TTC549 (cell line): ENCODE results near the gene AP1M1.
"Not testable (repeated sequence)": the region's sequence is repeated elsewhere in the genome, so short reads cannot be mapped to it uniquely, and the experiment has no call there.

Source experiments
- FAIRE-seq: peaks from 2 replicates; lab custom pipeline; 2012; peaks lifted over from hg19 to GRCh38; lab: Jason Lieb, UNC

Gene AP1M1

GRCh38 chr19:16265205-16265604 lies 67.5 kb downstream of the AP1M1 start:
- no peak for FAIRE-seq

DNA sequence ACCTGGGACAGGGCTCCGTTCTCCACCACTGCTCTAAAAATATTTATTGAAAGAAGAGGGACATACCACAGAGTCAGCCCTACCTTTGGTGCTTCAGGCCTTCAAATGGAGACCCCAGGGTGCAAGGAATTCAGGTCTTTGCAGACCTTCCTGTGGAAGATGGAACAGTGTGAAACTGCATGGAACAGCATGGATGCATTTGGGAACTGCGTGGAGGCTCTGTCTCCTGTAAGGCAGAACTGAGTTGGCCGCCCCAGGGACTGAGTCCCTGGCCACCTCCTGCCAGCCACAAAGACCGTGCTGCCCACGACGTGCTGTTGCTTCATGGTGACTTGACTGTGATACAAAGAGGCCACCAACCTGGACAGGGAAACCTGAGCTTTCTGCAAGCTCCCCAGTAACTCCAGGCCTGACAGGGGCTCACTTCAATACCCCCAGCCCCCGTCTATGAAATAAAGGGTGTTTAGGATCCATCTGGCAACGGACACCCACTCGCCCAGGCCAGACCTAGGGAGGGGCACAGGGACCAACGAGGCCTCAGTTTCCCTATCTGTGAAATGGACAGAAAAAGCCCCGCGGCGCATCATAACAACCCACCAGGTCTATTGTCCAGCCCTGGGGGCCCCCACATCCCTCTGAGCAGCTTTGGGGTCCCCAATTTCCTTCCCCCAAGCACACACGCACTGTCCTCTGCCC lies 68.3 kb downstream of the AP1M1 start:
- no peak for FAIRE-seq

DNA sequence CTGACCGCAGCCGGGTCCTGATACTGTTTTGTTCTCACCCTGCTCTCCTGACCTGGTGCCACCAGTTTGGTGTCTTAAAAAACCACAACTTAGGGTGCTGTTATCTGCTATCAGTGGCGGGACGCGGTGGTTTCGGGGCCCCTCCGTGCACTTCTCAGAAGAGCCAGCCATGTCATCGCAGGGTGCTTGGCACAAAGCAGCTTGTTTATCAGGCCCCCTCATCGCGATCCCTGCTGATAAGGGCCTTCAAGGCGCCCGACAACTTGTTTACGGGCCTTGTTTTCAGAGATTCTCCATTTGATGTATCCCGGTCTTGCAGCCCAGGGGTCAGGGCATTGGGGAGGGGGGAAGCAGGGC lies 68.9 kb downstream of the AP1M1 start:
- no peak for FAIRE-seq

- no peak for FAIRE-seq
Measured at GRCh38 chr19:16268676-16269319, 71.1 kb downstream of the AP1M1 start.

DNA sequence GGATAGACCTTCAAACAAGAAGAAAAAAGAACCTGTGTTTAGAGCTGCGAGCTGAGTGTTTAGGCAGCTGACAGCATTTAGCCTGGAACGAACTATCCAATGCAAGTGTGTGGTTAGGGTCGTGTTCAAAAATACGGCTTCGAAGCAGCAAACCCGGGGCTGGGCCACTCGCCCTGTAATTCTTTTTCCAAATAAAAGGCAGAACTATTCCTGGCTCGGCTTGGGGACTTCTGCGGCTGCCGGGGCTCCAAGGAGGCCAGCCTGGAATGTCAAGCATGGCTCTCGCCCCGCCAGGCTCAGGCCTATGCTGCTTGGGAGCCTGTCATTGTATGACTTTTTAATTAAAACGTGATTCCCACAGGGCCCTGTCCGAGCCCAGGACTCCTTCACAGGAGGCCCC lies 75.2 kb downstream of the AP1M1 start:
- no peak for FAIRE-seq

DNA sequence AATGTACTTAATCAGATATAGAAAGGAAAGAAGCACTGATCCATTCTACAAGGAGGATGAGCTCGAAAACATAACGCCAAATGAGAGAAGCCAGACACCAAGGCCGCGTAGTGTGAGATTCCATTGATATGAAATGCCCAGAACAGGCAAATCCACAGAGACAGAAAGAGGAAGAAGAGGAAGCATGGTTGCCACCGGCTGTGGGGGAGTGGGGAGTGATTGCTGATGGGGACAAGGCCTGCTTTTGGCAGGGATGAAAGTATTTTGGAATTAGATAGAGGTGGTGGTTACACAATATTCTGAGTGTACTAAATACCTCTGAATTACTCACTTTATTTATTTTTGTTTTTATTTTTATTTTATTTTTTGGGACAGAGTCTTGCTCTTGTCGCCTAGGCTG lies 76.7 kb downstream of the AP1M1 start:
- FAIRE-seq, result no peak

GRCh38 chr19:16280306-16280705 lies 82.6 kb downstream of the AP1M1 start:
- no peak for FAIRE-seq

- FAIRE-seq, result no peak
Measured at GRCh38 chr19:16281743-16282142, 84.0 kb downstream of the AP1M1 start.

DNA sequence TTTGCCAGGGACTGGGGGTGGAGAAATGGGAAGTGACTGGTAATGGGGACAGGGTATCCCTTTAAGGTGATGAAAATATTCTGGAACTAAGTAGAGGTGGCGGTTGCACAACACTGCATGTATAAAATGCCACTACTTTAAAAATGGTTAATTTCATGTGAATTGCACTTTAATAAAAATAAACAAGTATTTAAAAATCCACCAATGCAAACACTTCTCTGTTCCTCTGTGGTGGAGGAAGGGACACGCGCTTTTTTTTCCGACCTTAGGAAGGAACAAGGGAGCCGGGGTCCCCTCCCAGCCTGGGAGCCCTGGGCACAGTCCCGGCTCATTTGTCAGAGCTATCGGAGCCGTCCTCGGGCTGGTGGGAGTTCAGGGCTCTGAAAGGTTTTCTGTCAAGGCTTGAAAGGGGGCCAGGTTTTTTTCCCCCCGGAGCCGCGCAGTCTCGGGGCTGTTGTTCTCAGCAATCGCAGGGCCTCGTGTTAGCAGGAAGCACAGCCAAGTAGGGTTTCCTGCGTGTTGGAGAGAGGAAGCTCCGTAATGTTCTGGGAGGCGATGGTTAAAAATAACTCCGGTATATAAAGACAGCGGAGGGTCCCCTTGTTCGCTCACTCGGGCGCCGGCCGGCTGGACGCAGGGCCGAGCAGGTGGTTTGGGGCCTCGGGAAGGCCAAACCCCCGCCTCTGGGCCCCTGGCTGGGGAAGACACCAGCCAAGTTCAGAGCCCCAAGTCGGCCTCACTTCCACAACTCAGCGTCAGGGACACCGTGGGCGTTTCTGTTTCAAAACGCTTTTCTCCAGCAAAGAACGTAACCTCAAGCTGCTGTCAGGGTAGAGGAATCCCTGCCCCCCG lies 85.7 kb downstream of the AP1M1 start:
- FAIRE-seq, result no peak

- FAIRE-seq, result no peak
Measured at GRCh38 chr19:16284505-16284904, 86.8 kb downstream of the AP1M1 start.

GRCh38 chr19:16285079-16285478 lies 87.4 kb downstream of the AP1M1 start:
- FAIRE-seq, result not testable (repeated sequence)

DNA sequence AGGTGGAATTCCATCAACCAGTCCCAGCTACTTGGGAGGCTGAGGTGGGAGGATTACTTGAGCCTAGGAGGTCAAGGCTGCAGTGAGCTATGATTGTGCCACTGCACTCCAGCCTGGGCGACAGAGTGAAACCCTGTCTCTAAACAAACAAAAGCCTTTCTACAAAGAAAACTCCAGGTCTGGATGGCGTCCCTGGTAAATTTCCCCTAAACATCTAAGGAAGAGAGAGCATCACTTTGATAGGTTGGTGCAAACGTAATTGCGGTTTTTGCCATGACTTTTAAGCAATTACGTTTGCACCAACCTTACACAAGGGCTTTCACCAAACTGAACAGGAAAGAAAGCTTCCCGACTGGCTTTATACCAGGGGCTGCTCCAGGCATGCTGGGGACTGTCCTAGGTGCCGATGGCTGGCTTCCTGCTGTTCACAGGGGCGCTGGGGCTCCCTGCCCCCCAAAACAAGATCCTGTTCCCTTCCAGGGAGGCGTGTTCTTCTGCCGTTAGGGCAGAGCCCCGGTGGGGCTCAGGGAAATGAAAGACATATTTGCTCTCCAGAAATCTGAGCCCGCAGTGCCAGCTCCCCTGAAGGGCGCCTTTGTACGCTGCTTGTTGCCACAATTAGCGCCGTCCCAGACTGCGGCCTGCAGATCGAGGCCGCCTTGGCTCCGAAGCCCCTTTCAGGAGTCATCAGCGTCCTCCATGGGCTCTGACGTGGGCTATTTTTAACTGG lies 88.2 kb downstream of the AP1M1 start:
- FAIRE-seq, result no peak

- FAIRE-seq, result no peak
Measured at GRCh38 chr19:16288544-16288943, 90.8 kb downstream of the AP1M1 start.

DNA sequence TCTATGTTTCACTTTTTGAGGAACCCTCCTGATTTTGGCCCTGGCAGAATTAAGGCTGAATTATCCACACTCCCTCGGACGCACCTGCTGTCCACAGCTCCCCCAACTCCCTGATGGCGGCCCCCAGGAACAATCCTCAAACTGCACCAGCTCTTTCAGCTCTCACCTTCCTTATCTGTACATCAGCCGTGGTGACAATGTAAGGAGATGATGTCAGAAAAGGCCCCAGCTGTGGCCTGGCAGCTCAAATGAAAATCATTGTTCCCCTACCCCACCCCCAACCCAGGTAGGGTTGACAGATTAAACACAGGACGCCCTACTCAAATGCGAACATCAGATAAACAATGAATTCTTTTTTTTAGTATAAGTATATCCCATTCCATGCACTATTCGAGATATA lies 91.9 kb downstream of the AP1M1 start:
- no peak for FAIRE-seq

GRCh38 chr19:16290692-16291091 lies 93.0 kb downstream of the AP1M1 start:
- FAIRE-seq, result no peak

GRCh38 chr19:16293118-16294091 lies 95.7 kb downstream of the AP1M1 start:
- no peak for FAIRE-seq

DNA sequence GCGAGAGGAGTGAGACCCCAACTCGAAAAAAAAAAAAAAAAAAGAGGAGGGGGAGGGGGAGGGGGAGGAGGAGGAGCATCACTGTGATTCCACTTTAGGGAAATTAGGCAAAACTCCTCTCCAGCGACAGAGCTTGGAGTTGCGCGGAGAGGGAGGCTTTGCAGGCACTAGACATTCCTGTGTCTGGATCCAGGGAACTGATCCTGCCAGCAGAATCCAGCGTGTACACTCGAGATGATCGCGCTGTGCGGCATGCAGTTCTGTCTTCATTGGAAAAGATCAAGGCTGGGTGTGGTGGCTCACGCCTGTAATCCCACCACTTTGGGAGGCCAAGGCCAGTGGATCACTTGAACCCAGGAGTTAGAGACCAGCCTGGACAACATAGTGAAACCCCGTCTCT lies 97.3 kb downstream of the AP1M1 start:
- no peak for FAIRE-seq
